Omental fat pad (tissue), 4 donors: ENCODE measurements around the gene NRP1. TPM values are rescaled to one million over a fixed set of nuclear protein-coding genes. Genes with fewer than 3 reads are reported as not detected.

Experiments
- ATAC-seq: fragments of 150-250 bp; one replicate; pipeline ENCODE4 v1.9.1; 2016; ENCODE audit warnings: mild to moderate bottlenecking, moderate library complexity; ENCODE audit not compliant: low FRiP score
- DNase-seq: peaks from one replicate; pipeline ENCODE4 v3.0.0-alpha.2; 2019; ENCODE audit warnings: low spot score
- total RNA-seq, 4 donors: library from RNA; depleted of rRNA; stranded (reverse); fragments of >200 nt; gene quantifications; one replicate each; pipeline ENCODE4 v1.1.0, GENCODE V29; 2016
- TF ChIP-seq, protein P1 (sequence below), 3 donors: fragments of 450-650 bp; IDR thresholded peaks; one replicate each; pipeline ENCODE4 v1.5.1; 2016 to 2017; ENCODE audit warnings: antibody characterized with exemption in 3 of 3, mild to moderate bottlenecking in 3 of 3, moderate library complexity in 2 of 3

Gene NRP1
- total RNA-seq, 4 donors from 2014 or later: 72.8 to 223 (median 178) TPM

DNA sequence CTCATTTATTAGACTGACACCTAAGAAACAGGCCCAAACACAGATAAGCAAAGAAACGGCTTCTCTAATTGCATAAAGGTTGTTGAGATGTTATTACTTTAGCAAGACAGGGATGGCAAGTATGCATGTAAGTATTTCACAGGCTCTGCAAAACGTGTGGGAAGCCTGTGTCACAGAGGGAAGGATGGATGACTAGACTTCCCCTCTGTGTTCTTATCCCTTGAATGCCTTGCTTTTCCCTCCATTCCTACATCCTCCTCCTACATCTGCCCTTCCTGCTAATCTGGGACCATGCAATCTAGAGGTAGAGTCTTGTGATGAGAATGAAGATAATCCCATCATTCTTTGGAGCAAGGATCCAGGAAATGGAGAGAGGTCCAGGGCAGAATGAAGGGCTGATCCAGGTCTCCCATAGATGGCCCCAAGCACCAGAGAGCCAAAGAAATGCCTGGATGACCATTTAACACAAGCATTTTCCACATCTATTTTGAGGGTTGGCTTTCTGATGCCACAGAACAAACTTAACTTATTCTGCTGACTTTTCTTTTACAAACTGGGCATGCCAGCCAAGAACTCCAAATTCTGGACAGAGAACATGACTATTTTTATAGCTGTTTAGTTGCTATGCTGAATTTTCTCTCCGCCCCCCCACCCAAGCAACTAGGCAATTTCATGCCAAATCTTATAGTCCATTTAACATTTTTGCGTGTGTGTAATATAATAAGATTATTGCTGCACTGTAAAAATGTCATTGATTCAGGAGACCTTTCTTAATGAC lies 48.1 kb downstream of the NRP1 start:
- no peak for ATAC-seq
- DNase-seq: no peak
- TF ChIP-seq, protein P1, sequence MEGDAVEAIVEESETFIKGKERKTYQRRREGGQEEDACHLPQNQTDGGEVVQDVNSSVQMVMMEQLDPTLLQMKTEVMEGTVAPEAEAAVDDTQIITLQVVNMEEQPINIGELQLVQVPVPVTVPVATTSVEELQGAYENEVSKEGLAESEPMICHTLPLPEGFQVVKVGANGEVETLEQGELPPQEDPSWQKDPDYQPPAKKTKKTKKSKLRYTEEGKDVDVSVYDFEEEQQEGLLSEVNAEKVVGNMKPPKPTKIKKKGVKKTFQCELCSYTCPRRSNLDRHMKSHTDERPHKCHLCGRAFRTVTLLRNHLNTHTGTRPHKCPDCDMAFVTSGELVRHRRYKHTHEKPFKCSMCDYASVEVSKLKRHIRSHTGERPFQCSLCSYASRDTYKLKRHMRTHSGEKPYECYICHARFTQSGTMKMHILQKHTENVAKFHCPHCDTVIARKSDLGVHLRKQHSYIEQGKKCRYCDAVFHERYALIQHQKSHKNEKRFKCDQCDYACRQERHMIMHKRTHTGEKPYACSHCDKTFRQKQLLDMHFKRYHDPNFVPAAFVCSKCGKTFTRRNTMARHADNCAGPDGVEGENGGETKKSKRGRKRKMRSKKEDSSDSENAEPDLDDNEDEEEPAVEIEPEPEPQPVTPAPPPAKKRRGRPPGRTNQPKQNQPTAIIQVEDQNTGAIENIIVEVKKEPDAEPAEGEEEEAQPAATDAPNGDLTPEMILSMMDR (IDR thresholded peaks at IDR 0.05): no peak

DNA sequence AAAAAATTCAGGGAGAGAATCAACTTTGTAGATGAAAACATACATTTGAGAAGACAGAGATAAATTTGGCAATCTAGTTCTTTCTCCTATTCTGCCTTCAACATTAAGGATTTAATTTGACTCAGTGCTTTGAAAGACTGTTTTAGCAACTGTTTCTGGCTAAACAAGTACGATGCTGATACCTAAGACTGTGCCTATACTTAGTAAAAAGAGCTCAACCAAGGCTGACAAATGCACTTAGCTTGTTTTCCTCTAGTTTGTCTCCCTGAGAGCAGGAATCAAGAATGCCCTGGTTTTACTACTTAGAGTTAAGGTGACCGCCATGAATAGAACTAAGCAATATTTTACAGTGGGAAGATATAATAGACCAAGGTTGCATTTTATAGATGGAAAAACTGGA lies 49.5 kb downstream of the NRP1 start:
- no peak for ATAC-seq
- no peak for DNase-seq
- TF ChIP-seq, protein P1 (IDR thresholded peaks at IDR 0.05): no peak

DNA sequence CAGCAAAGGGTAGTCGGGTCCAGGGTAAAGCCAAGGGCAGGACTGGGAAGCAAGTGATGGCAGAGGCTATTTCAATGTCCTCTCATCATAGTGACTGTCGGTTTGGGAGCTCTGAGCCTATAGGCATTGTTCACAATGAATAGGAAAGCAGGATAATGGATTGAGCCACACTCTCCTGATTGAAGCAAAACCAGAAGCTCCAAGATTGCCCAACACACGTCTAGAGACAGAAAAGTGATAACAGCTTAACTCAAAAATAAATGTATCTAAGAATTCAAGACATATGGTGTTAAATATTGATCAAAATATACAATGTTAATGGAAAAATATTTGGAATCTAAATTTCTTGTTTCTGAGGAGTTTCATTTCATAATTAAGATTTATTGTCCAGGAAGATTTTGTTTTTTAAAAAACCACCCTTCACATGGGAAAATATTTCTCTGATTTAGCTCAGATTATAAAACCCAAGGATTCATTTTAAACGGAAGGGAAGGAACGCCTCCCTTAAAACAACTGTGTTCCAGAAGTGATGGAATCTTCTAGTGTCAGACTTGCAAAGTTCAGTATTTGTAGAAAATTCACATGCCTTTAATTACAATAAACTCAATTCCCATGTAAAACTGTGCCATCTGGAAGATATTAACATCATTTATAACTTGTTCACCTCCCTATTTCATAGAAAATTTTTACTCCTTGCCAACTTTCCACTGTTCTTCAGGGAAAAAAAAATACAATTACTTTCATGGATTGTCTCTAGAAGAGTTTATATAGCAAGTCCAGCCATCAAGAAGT lies 54.5 kb downstream of the NRP1 start:
- ATAC-seq: no peak
- TF ChIP-seq, protein P1 (IDR thresholded peaks at IDR 0.05): no peak
- DNase-seq: no peak

DNA sequence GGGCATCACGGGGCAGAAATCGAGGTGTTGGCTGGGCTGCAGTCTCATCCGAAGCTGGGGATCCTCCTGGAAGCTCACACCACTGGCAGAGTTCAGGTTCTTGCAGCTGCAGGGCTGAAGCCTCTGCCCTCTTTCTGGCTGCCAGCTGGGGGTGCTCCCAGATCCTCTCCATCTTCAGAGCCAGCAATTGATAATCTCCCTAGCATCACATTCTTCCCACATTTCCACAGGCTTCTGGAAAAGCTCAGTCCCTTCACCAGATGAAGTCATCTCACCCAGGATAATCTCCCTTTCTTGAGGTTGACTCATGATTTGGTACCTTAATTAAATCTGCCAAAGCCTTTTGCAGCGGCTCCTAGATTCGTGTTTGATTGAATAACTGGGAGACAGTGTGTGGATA lies 55.2 kb downstream of the NRP1 start:
- TF ChIP-seq, protein P1 (IDR thresholded peaks at IDR 0.05): no peak
- peak; percentile 37 for ATAC-seq

DNA sequence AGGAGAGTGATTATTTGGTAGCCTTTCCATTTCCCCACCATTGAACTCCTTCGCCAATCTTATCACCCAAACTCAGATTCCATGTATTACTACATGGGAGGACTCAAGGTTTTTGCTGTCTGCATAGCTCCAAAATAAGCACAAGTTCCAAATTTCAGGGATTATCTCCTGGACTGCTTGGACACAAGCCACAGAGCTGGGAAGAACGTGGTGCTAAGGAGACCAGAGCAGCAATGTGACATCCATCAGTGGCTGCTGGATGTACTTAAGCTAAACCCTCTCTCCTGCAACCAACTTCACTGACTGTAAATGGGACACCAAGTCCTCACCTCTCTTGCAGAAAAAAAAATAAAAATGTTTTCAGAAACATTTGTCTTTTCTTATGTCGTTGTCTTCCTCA lies 56.3 kb downstream of the NRP1 start:
- ATAC-seq (no peak), DNase-seq (no peak)

More for the DNA sequence above, 55.2 kb downstream of the NRP1 start:
- no peak for DNase-seq

DNA sequence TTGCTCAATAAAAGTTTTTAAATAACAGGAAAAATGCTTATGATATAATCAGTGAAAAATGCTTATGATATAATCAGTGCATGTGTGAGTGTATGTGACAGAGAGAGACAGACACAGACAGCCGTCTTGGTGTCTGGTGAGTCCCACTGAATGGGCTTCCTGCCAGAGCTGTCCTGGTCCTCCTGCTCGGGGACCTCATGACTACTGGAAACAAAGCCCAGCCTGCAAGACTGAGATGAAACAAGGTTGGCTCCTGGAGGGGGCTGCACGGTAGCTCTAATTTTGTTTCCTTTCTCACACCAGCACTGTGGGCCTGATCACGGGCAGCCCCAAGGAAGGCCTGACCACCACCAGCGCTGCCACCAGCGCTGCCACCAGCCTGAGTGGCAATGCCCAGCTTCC lies 57.3 kb downstream of the NRP1 start:
- DNase-seq: peak; percentile 29
- TF ChIP-seq, protein P1 (IDR thresholded peaks at IDR 0.05): no peak
- no peak for ATAC-seq

More for the DNA sequence above, 56.3 kb downstream of the NRP1 start:
- TF ChIP-seq, protein P1 (IDR thresholded peaks at IDR 0.05): no peak
